ENCODE results near the gene ASTN1.

Gene ASTN1

DNA sequence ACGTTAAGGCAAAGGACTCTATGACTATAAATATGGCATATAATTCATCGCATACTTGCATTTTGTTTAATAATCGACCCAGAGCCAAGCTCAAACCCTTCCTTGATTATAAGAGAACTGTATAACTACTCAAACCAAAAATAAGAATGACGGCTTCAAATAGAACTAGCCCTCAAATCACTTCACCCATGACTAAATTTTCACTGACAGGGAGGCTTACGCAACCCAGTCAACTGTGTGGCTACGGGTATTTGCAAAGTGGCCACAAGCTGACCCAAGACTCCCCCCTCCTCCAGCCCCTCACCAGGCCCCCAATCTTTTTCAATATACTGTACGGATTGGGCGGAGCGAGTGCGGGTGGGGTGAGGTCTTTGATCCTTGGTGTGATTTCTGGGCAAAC, 268.3 kb downstream of the ASTN1 start:
- Histone ChIP-seq H3K4me2 (ENCODE audit: low read depth, low read length, poor library complexity, severe bottlenecking) (no peak overlapping the region), H3K9ac (ENCODE audit: low read depth, low read length, poor library complexity, severe bottlenecking) (no peak overlapping the region), H2AFZ (ENCODE audit: low read length) (no peak overlapping the region), H3K36me3 (ENCODE audit: insufficient read depth, low read length) (no peaks in the 10 kb centered on the region), H3K4me1 (ENCODE audit: insufficient read depth, low read length, poor library complexity, severe bottlenecking) (no peaks in the 10 kb centered on the region), H3K9me3 (ENCODE audit: insufficient read depth, low read depth, low read length) (no peaks in the 10 kb centered on the region), H3K9me2 (replicated peaks; ENCODE audit: low read depth, low read length) (no peaks in the 10 kb centered on the region), H3K27me3 (ENCODE audit: insufficient read depth, low read length, poor library complexity, severe bottlenecking) (no peaks in the 10 kb centered on the region), H4K20me1 (ENCODE audit: insufficient read depth, low read length, poor library complexity, severe bottlenecking) (no peaks in the 10 kb centered on the region), H3K79me2 (ENCODE audit: insufficient read depth, low read length) (no peaks in the 10 kb centered on the region), H3K4me3 (ENCODE audit: low read length, poor library complexity, severe bottlenecking) (no peak overlapping the region), H3F3A (ENCODE audit: low read depth) (no peaks in the 10 kb centered on the region)
- TF ChIP-seq, protein P1, sequence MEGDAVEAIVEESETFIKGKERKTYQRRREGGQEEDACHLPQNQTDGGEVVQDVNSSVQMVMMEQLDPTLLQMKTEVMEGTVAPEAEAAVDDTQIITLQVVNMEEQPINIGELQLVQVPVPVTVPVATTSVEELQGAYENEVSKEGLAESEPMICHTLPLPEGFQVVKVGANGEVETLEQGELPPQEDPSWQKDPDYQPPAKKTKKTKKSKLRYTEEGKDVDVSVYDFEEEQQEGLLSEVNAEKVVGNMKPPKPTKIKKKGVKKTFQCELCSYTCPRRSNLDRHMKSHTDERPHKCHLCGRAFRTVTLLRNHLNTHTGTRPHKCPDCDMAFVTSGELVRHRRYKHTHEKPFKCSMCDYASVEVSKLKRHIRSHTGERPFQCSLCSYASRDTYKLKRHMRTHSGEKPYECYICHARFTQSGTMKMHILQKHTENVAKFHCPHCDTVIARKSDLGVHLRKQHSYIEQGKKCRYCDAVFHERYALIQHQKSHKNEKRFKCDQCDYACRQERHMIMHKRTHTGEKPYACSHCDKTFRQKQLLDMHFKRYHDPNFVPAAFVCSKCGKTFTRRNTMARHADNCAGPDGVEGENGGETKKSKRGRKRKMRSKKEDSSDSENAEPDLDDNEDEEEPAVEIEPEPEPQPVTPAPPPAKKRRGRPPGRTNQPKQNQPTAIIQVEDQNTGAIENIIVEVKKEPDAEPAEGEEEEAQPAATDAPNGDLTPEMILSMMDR (conservative IDR thresholded peaks at IDR 0.05; ENCODE audit: low read length): no peak
- TF ChIP-seq EZH2phosphoT487 (IDR thresholded peaks at IDR 0.05; ENCODE audit: borderline replicate concordance): no peak

DNA sequence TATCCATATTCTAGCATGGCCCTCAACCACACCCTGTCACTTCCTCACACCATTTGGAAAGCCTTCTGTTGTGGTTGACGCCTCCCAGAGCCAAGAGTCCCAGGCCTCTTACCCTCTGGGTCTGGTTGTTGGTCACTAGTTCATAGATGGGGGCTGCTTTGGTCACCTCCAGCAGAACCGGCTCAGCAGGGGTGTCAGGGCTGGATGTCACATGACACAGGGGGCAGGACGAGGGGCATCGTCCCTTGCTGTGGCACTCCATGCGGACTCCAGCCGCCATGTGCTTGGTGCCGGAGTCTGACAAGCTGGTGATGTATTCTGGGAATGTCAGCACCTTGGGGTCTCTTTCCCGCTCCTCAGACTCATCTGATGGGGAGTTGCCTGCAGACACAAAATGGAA, 270.1 kb downstream of the ASTN1 start:
- H3K9ac ChIP-seq (ENCODE audit: low read depth, low read length, poor library complexity, severe bottlenecking): no peak overlapping the region
- no peaks in the 10 kb centered on the region for H3F3A ChIP-seq (ENCODE audit: low read depth)
- no peaks in the 10 kb centered on the region for H3K27me3 ChIP-seq (ENCODE audit: insufficient read depth, low read length, poor library complexity, severe bottlenecking)
- TF ChIP-seq, protein P1 (conservative IDR thresholded peaks at IDR 0.05; ENCODE audit: low read length): no peak
- TF ChIP-seq EZH2phosphoT487 (IDR thresholded peaks at IDR 0.05; ENCODE audit: borderline replicate concordance): no peak
- H3K4me3 ChIP-seq (ENCODE audit: low read length, poor library complexity, severe bottlenecking): no peak overlapping the region
- no peak overlapping the region for H3K4me2 ChIP-seq (ENCODE audit: low read depth, low read length, poor library complexity, severe bottlenecking)
- no peaks in the 10 kb centered on the region for H3K4me1 ChIP-seq (ENCODE audit: insufficient read depth, low read length, poor library complexity, severe bottlenecking)
- no peaks in the 10 kb centered on the region for H3K79me2 ChIP-seq (ENCODE audit: insufficient read depth, low read length)
- no peaks in the 10 kb centered on the region for H3K9me3 ChIP-seq (ENCODE audit: insufficient read depth, low read depth, low read length)
- no peaks in the 10 kb centered on the region for H3K36me3 ChIP-seq (ENCODE audit: insufficient read depth, low read length)
- no peaks in the 10 kb centered on the region for H3K9me2 ChIP-seq (replicated peaks; ENCODE audit: low read depth, low read length)
- H4K20me1 ChIP-seq (ENCODE audit: insufficient read depth, low read length, poor library complexity, severe bottlenecking): no peaks in the 10 kb centered on the region
- no peak overlapping the region for H2AFZ ChIP-seq (ENCODE audit: low read length)

DNA sequence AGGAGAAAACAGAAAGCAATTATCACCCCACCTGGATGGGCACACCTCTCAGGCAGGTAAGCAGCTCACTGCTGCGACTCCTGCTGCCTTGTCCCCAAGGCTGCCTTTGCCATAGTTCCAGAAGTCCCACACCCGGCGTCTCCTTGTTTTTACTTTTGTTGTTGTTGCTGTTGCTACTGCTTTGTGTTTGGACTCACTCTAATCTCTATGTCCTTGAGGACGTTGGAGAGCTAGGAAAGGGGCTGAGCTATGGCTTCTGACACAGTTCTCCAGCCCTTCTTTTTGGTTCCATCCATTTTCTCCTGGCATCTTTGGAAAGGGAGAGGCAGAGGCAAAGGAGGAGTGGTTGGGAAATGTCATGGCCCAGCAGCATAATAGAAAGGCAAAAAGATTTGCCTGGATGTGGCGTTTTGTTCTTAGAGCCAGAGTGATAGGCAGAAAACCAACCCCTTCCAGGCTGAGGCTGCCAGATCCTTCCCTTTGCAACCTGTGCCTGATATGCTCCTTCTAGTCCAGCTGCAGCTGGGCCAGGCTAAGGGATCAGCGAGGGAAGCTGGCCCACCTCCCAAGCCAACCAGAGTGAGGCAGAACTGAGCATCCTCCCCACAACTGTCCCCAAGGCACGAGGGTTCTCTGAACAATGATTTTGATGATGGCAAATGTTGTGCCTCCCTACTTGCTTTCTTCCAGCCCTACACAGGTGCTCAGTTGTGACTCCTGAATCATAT, 270.7 kb downstream of the ASTN1 start:
- Histone ChIP-seq H2AFZ (ENCODE audit: low read length) (no peak overlapping the region), H3F3A (ENCODE audit: low read depth) (no peaks in the 10 kb centered on the region), H3K4me1 (ENCODE audit: insufficient read depth, low read length, poor library complexity, severe bottlenecking) (no peaks in the 10 kb centered on the region), H3K9me3 (ENCODE audit: insufficient read depth, low read depth, low read length) (no peaks in the 10 kb centered on the region), H3K4me2 (ENCODE audit: low read depth, low read length, poor library complexity, severe bottlenecking) (no peak overlapping the region), H3K9me2 (replicated peaks; ENCODE audit: low read depth, low read length) (no peaks in the 10 kb centered on the region), H3K27me3 (ENCODE audit: insufficient read depth, low read length, poor library complexity, severe bottlenecking) (no peaks in the 10 kb centered on the region), H3K36me3 (ENCODE audit: insufficient read depth, low read length) (no peaks in the 10 kb centered on the region), H3K79me2 (ENCODE audit: insufficient read depth, low read length) (no peaks in the 10 kb centered on the region), H4K20me1 (ENCODE audit: insufficient read depth, low read length, poor library complexity, severe bottlenecking) (no peaks in the 10 kb centered on the region), H3K4me3 (ENCODE audit: low read length, poor library complexity, severe bottlenecking) (no peak overlapping the region), H3K9ac (ENCODE audit: low read depth, low read length, poor library complexity, severe bottlenecking) (no peak overlapping the region)
- TF ChIP-seq, protein P1 (conservative IDR thresholded peaks at IDR 0.05; ENCODE audit: low read length): no peak

Measured in Loucy (cell line).